Non-pigmented ciliary epithelial cell (primary cell): Measurements from ENCODE around the gene PITPNM1.

Source experiments
- DNase-seq: peaks from one replicate; pipeline ENCODE4 v3.0.0-alpha.2; 2010; ENCODE audit warnings: low read depth

The PITPNM1 gene

GRCh38 chr11:67503119-67504004 lies 1.8 kb downstream of the PITPNM1 start:
- no peak for DNase-seq

- DNase-seq: no peak
Measured at GRCh38 chr11:67502328-67502979, 2.7 kb downstream of the PITPNM1 start.

GRCh38 chr11:67501854-67502253 lies 3.3 kb downstream of the PITPNM1 start:
- no peak for DNase-seq

- no peak for DNase-seq
Measured at GRCh38 chr11:67500831-67501715, 4.1 kb downstream of the PITPNM1 start.

- DNase-seq: no peak
Measured at GRCh38 chr11:67500484-67500821, 4.7 kb downstream of the PITPNM1 start.

- no peak for DNase-seq
Measured at GRCh38 chr11:67499808-67500483, 5.2 kb downstream of the PITPNM1 start.

- no peak for DNase-seq
Measured at GRCh38 chr11:67498544-67498972, 6.6 kb downstream of the PITPNM1 start.

- no peak for DNase-seq
Measured at GRCh38 chr11:67497656-67498291, 7.4 kb downstream of the PITPNM1 start.

- DNase-seq: no peak
Measured at GRCh38 chr11:67496113-67496512, 9.1 kb downstream of the PITPNM1 start.

- no peak for DNase-seq
Measured at GRCh38 chr11:67495234-67496005, 9.7 kb downstream of the PITPNM1 start.

GRCh38 chr11:67494371-67495233 lies 10.6 kb downstream of the PITPNM1 start:
- no peak for DNase-seq

GRCh38 chr11:67493548-67494370 lies 11.4 kb downstream of the PITPNM1 start:
- DNase-seq: no peak

GRCh38 chr11:67492801-67493547 lies 12.2 kb downstream of the PITPNM1 start:
- DNase-seq: no peak

- DNase-seq: no peak
Measured at GRCh38 chr11:67492069-67492727, 13.0 kb downstream of the PITPNM1 start.

- no peak for DNase-seq
Measured at GRCh38 chr11:67491276-67492068, 13.7 kb downstream of the PITPNM1 start.

- no peak for DNase-seq
Measured at GRCh38 chr11:67490727-67491065, 14.5 kb downstream of the PITPNM1 start.
